HUES6 (cell line): ENCODE data around the gene MIA3.
"Not testable (repeated sequence)": the region's sequence is repeated elsewhere in the genome, so short reads cannot be mapped to it uniquely, and the experiment has no call there.

ENCODE experiments used
- H3K27ac ChIP-seq: 2 replicates; pipeline ENCODE4 v1.7.0; 2013; ENCODE audit warnings: low read depth, mild to moderate bottlenecking, low read length, inconsistent platforms
- H3K27me3 ChIP-seq: 2 replicates; pipeline ENCODE4 v1.6.1; 2013; ENCODE audit warnings: low read length; ENCODE audit not compliant: control insufficient read depth, insufficient read depth
- H3K36me3 ChIP-seq: 2 replicates; pipeline ENCODE4 v1.6.1; 2013; ENCODE audit warnings: low read length; ENCODE audit not compliant: control insufficient read depth, insufficient read depth
- H3K4me1 ChIP-seq: 2 replicates; pipeline ENCODE4 v1.6.1; 2013; ENCODE audit warnings: low read length; ENCODE audit not compliant: control insufficient read depth, insufficient read depth
- H3K4me3 ChIP-seq: 2 replicates; pipeline ENCODE4 v1.5.1; 2013; ENCODE audit warnings: low read depth, low read length
- H3K9ac ChIP-seq: one replicate; pipeline ENCODE4 v1.6.1; 2013; ENCODE audit warnings: mild to moderate bottlenecking, low read length
- H3K9me3 ChIP-seq: 2 replicates; pipeline ENCODE4 v1.6.1; 2013; ENCODE audit warnings: low read depth, low read length; ENCODE audit not compliant: control insufficient read depth, insufficient read depth

MIA3 gene

DNA sequence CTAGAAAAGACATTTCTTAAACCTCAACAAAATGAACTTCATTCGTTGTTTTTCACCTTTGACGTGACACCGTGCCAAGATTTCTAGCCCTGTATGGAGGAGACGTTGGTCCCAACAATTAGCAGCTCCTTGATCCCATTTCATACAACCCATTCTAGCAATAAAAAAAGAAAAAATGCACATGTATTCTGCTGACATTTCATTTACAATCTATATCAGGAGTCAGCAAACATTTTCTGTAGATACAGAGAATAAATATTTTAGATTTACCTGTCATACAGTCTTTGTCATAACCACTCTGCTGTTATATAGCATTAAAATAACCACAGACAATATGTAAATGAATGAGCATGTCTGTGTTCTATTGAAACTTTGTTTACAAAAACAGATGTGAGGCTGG, 21.2 kb upstream of the MIA3 start:
- Histone ChIP-seq H3K36me3 (no peaks in the 10 kb centered on the region), H3K9ac (no peak overlapping the region), H3K4me3 (no peak overlapping the region), H3K4me1 (no peaks in the 10 kb centered on the region), H3K27ac (no peak overlapping the region), H3K9me3 (no peaks in the 10 kb centered on the region; the same call in 1 of the 2 replicates), H3K27me3 (0 out of 2 replicates have a peak, but pooled peaks cover 7% of the 10 kb centered on the region)

DNA sequence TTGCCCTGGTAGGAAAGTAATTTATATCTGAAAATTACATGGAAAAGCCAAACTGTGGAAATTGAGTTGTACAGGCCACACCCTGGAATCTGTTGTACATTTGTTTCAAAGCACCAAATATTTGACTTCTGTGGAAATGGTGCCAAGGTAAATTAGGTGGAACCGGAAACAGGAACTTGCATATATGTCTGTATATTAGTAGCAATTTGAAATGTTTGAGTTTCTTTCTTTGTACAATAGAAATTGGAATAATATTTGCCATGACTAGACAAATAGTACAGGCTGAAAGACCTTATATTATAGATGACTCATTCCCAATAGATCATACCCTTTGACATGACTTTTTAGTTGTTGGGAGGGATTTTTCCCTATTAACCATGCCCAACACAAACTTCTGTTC, 17.6 kb upstream of the MIA3 start:
- no peak overlapping the region for H3K27ac ChIP-seq
- H3K9me3 ChIP-seq, result no peaks in the 10 kb centered on the region
- H3K36me3 ChIP-seq, result no peaks in the 10 kb centered on the region
- no peak overlapping the region for H3K9ac ChIP-seq
- H3K4me3 ChIP-seq, result no peak overlapping the region
- no peaks in the 10 kb centered on the region for H3K4me1 ChIP-seq
- H3K27me3 ChIP-seq, result 0 out of 2 replicates have a peak, but pooled peaks cover 7% of the 10 kb centered on the region

GRCh38 chr1:222601257-222601656, 16.6 kb upstream of the MIA3 start:
- Histone ChIP-seq H3K36me3 (no peaks in the 10 kb centered on the region), H3K4me1 (no peaks in the 10 kb centered on the region), H3K27me3 (0 out of 2 replicates have a peak, but pooled peaks cover 7% of the 10 kb centered on the region), H3K9ac (no peak overlapping the region), H3K4me3 (no peak overlapping the region), H3K27ac (no peak overlapping the region), H3K9me3 (no peaks in the 10 kb centered on the region)

GRCh38 chr1:222606757-222607156, 11.1 kb upstream of the MIA3 start:
- Histone ChIP-seq H3K9ac (no peak overlapping the region), H3K27me3 (no peaks in the 10 kb centered on the region), H3K27ac (no peak overlapping the region), H3K4me3 (no peak overlapping the region), H3K4me1 (no peaks in the 10 kb centered on the region), H3K36me3 (no peaks in the 10 kb centered on the region), H3K9me3 (peaks cover 2% of the 10 kb centered on the region; the same call in 1 of the 2 replicates)

DNA sequence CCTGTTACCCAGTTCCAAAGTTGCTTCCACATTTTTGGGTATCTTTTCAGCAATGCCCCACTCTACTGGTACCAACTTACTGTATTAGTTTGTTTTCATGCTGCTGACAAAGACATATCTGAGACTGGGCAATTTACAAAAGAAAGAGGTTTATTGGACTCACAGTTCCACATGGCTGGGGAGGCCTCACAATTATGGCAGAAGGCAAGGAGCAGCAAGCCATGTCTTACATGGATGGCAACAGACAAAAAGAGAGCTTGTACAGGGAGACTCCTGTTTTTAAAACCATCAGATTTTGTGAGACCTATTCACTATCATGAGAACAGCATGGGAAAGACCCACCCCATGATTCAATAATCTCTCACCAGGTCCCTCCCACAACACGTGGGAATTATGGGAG, 8.8 kb upstream of the MIA3 start:
- peaks cover 12% of the 10 kb centered on the region for H3K27me3 ChIP-seq
- not testable (repeated sequence) for H3K27ac ChIP-seq, H3K9ac ChIP-seq, H3K4me3 ChIP-seq, H3K36me3 ChIP-seq, H3K9me3 ChIP-seq, H3K4me1 ChIP-seq

DNA sequence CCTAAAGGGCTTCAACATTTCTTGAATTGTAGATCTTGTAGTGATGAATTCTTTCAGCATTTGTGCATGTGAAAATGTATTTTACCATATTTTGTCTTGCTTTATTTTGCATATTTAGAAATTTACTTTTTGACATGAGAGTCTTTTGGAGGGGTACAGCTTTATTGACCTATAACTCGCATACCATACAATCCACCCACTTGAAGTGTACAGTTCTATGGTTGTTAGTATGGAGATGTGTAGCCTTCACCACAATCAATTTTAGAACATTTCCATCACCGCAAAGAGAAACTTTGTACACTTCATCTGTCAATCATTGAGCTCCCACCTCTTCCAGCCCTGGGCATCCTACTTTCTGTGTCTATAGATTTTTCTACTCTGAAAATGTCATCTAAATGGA, 7.2 kb upstream of the MIA3 start:
- H3K27me3 ChIP-seq, result peaks cover 21% of the 10 kb centered on the region
- peaks cover 2% of the 10 kb centered on the region; the same call in 1 of the 2 replicates for H3K9me3 ChIP-seq
- no peak overlapping the region for H3K9ac ChIP-seq
- no peak overlapping the region for H3K4me3 ChIP-seq
- no peaks in the 10 kb centered on the region for H3K36me3 ChIP-seq
- no peaks in the 10 kb centered on the region for H3K4me1 ChIP-seq
- no peak overlapping the region for H3K27ac ChIP-seq

- peaks cover 29% of the 10 kb centered on the region for H3K27me3 ChIP-seq
- no peak overlapping the region for H3K4me3 ChIP-seq
- H3K36me3 ChIP-seq, result no peaks in the 10 kb centered on the region
- no peak overlapping the region for H3K9ac ChIP-seq
- H3K4me1 ChIP-seq, result no peaks in the 10 kb centered on the region
- H3K27ac ChIP-seq, result no peak overlapping the region
- H3K9me3 ChIP-seq, result no peaks in the 10 kb centered on the region
These were observed 4.3 kb upstream of the MIA3 start for GRCh38 chr1:222613627-222614026.

DNA sequence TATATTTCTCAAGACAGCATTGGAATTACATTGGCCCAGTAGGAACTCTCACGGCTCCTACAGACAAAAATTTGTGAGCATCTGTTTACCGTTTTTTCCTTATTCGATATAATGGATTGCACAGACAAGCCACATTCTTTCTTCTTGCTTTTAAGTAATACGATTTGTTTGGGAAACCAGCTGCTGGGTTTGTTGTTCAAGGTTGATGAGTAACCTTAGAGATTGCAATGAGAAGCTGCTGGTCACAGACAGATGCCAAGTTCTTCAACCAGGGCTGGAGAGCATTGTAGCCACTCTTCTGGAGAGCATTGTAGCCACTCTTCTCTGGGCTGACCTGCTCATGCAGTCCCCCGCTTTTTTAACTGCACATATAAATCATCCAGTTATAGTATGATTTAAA, 1.4 kb upstream of the MIA3 start:
- H3K9ac ChIP-seq, result no peak overlapping the region
- H3K27ac ChIP-seq, result no peak overlapping the region
- H3K27me3 ChIP-seq, result peaks cover 29% of the 10 kb centered on the region
- no peak overlapping the region for H3K4me3 ChIP-seq
- H3K9me3 ChIP-seq, result no peaks in the 10 kb centered on the region
- peaks cover 6% of the 10 kb centered on the region; the same call in 1 of the 2 replicates for H3K4me1 ChIP-seq
- H3K36me3 ChIP-seq, result 0 out of 2 replicates have a peak, but pooled peaks cover 5% of the 10 kb centered on the region

- peaks cover 29% of the 10 kb centered on the region for H3K27me3 ChIP-seq
- no peak overlapping the region for H3K27ac ChIP-seq
- H3K9me3 ChIP-seq, result no peaks in the 10 kb centered on the region
- H3K4me3 ChIP-seq, result peak overlapping the region; percentile 60
- peaks cover 10% of the 10 kb centered on the region for H3K36me3 ChIP-seq
- H3K9ac ChIP-seq, result peak overlapping the region; percentile 18
- H3K4me1 ChIP-seq, result peaks cover 6% of the 10 kb centered on the region; the same call in 1 of the 2 replicates
These were observed 438 bp upstream of the MIA3 start for GRCh38 chr1:222617367-222617951.

DNA sequence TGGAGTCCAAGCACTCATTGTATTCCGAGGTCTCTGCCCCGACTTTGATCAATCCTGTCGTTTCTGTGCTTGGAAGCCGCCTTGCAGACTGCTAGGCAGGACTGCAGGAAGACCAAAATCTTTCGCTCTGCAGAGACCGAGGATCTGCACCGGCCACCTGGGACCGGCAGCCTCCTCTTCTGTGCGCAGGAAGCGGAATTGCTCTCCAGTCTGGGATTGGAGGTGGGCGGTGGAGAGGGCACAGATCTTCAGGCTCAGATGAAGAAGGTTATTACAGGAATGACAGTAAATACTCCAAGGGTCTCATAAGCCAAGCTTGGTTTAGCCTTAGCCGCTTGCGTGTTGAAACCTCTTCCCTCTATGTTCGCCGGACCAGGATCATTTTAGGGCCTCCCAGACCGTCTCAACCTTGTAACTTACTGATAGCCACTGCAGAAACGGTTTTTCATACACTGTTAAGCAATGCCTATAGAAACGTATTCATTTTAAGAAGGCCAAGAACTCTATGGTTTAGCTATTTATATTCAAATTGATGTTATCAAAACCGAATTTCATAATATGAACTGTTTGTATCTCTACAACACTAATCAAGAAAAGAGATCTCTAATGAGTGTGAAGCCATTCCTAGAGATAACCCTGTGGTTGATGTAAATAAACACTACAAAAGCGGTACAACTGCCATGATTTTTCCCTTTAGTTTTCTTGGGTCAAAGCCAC, 1.1 kb downstream of the MIA3 start:
- H3K4me3 ChIP-seq, result peak overlapping the region; percentile 87
- peak overlapping the region; percentile 86 for H3K9ac ChIP-seq
- peaks cover 18% of the 10 kb centered on the region for H3K27me3 ChIP-seq
- peaks cover 23% of the 10 kb centered on the region for H3K36me3 ChIP-seq
- no peak overlapping the region for H3K27ac ChIP-seq
- no peaks in the 10 kb centered on the region for H3K9me3 ChIP-seq
- peaks cover 6% of the 10 kb centered on the region; the same call in 1 of the 2 replicates for H3K4me1 ChIP-seq

- H3K4me3 ChIP-seq, result no peak overlapping the region
- peaks cover 10% of the 10 kb centered on the region; the same call in 1 of the 2 replicates for H3K27me3 ChIP-seq
- H3K9me3 ChIP-seq, result no peaks in the 10 kb centered on the region
- H3K36me3 ChIP-seq, result peaks cover 35% of the 10 kb centered on the region
- H3K4me1 ChIP-seq, result peaks cover 6% of the 10 kb centered on the region; the same call in 1 of the 2 replicates
- no peak overlapping the region for H3K27ac ChIP-seq
- no peak overlapping the region for H3K9ac ChIP-seq
These were observed 2.7 kb downstream of the MIA3 start for GRCh38 chr1:222620566-222620965.
